Measurements from ENCODE around the gene ZNF333.
"Not testable (repeated sequence)": the region's sequence is repeated elsewhere in the genome, so short reads cannot be mapped to it uniquely, and the experiment has no call there.

GRCh38 chr19:14773722-14774121 is 83.9 kb downstream of the ZNF333 start:
- not testable (repeated sequence) for TF ChIP-seq CTCF, POLR2A, EP300 (IDR thresholded peaks at IDR 0.05)

Data from ovary (tissue), 3 donors.